ENCODE measurements around the gene RDM1.
"Not testable (repeated sequence)": the region's sequence is repeated elsewhere in the genome, so short reads cannot be mapped to it uniquely, and the experiment has no call there.

Gene RDM1

GRCh38 chr17:35930211-35931065, at the start of gene RDM1:
RDM1 (minus strand) TSS chr17:35930773; CDS start chr17:35930727, 46 bp downstream.
- peak; percentile 90 to 93 (median 90) for DNase-seq

GRCh38 chr17:35978346-35978745, 47.8 kb upstream of the RDM1 start:
- no peak for DNase-seq

- no peak for DNase-seq
Measured at GRCh38 chr17:35977509-35977908, 46.9 kb upstream of the RDM1 start.

GRCh38 chr17:35973333-35974260, 43.0 kb upstream of the RDM1 start:
- DNase-seq, result peak; percentile 25 to 35 (median 30)

GRCh38 chr17:35972945-35973332, 42.4 kb upstream of the RDM1 start:
- no peak for DNase-seq

GRCh38 chr17:35972535-35972934, 42.0 kb upstream of the RDM1 start:
- DNase-seq, result no peak

GRCh38 chr17:35972066-35972465, 41.5 kb upstream of the RDM1 start:
- DNase-seq, result no peak

- DNase-seq, result peak; percentile 89 to 93 (median 90)
Measured at GRCh38 chr17:35969558-35970380, 39.2 kb upstream of the RDM1 start.

- no peak for DNase-seq
Measured at GRCh38 chr17:35968520-35969054, 38.0 kb upstream of the RDM1 start.

GRCh38 chr17:35965272-35965671, 34.7 kb upstream of the RDM1 start:
- no peak for DNase-seq

GRCh38 chr17:35963663-35964062, 33.1 kb upstream of the RDM1 start:
- DNase-seq, result no peak

- DNase-seq, result no peak
Measured at GRCh38 chr17:35953720-35954119, 23.1 kb upstream of the RDM1 start.

GRCh38 chr17:35949401-35949800, 18.8 kb upstream of the RDM1 start:
- no peak for DNase-seq

- no peak for DNase-seq
Measured at GRCh38 chr17:35948092-35948491, 17.5 kb upstream of the RDM1 start.

- peak; percentile 74 to 85 (median 77) for DNase-seq
Measured at GRCh38 chr17:35947156-35947585, 16.6 kb upstream of the RDM1 start.

- no peak for DNase-seq
Measured at GRCh38 chr17:35944151-35944550, 13.6 kb upstream of the RDM1 start.

- no peak for DNase-seq
Measured at GRCh38 chr17:35943537-35943936, 13.0 kb upstream of the RDM1 start, which contains the start of gene LYZL6. LYZL6 (minus strand) TSS chr17:35943713; CDS start chr17:35939356, 4,357 bp downstream.

- no peak for DNase-seq
Measured at GRCh38 chr17:35942588-35943186, 12.1 kb upstream of the RDM1 start.

- DNase-seq, result not testable (repeated sequence)
Measured at GRCh38 chr17:35938492-35938891, 7.9 kb upstream of the RDM1 start.

GRCh38 chr17:35936063-35936462, 5.5 kb upstream of the RDM1 start:
- DNase-seq, result no peak

GRCh38 chr17:35934760-35935159, 4.2 kb upstream of the RDM1 start:
- no peak for DNase-seq

- DNase-seq, result no peak
Measured at GRCh38 chr17:35932586-35932985, 2.0 kb upstream of the RDM1 start.
